OCI-LY7 (cell line): ENCODE data around the gene ATXN1. TPM values are rescaled to one million over a fixed set of nuclear protein-coding genes. Genes with fewer than 3 reads are reported as not detected.

ENCODE experiments used
- BruUV-seq: library from RNA; stranded (reverse); fragments of 400-500 nt; replicated peaks from 2 replicates; lab custom pipeline; 2021; lab: Mats Ljungman, UMichigan
- CTCF ChIA-PET: fragments of 300-600 bp; sonication (Branson Sonifier 250); formaldehyde crosslinking; loops from one replicate; lab custom pipeline; 2022; ENCODE audit warnings: antibody characterized with exemption; ENCODE audit not compliant: unreplicated experiment; lab: Charles Lee
- POLR2A ChIA-PET: fragments of 300-600 bp; sonication (Branson Sonifier 250); formaldehyde crosslinking; loops from one replicate; lab custom pipeline; 2022; ENCODE audit warnings: antibody characterized with exemption; lab: Charles Lee
- DNase-seq: peaks from one replicate; pipeline ENCODE4 v3.0.0-alpha.2; 2015; ENCODE audit warnings: low spot score
- H2AFZ ChIP-seq: fragments of 200-600 bp; sonication (generic), shearing (Covaris generic); 2 replicates; pipeline ENCODE4 v1.6.1; 2014; ENCODE audit warnings: mild to moderate bottlenecking, antibody characterized with exemption, low read length, moderate library complexity
- H3K27ac ChIP-seq: fragments of 200-600 bp; sonication (generic); 2 replicates; pipeline ENCODE4 v1.5.1; 2014; ENCODE audit warnings: mixed run types, low read depth, mild to moderate bottlenecking, moderate library complexity, low read length, inconsistent platforms; ENCODE audit not compliant: poor library complexity, severe bottlenecking
- H3K36me3 ChIP-seq: fragments of 200-600 bp; sonication (generic); 2 replicates; pipeline ENCODE4 v1.6.1; 2014; ENCODE audit warnings: mild to moderate bottlenecking, antibody characterized with exemption, low read length, moderate library complexity, mixed read lengths; ENCODE audit not compliant: insufficient read depth
- H3K4me1 ChIP-seq: fragments of 200-600 bp; sonication (generic); 2 replicates; pipeline ENCODE4 v1.5.1; 2014; ENCODE audit warnings: mild to moderate bottlenecking, low read length; ENCODE audit not compliant: insufficient read depth, poor library complexity, severe bottlenecking
- H3K4me2 ChIP-seq: fragments of 200-600 bp; sonication (generic); 2 replicates; pipeline ENCODE4 v1.6.1; 2014; ENCODE audit warnings: mild to moderate bottlenecking, low read length
- H3K4me3 ChIP-seq: fragments of 200-600 bp; sonication (generic); 2 replicates; pipeline ENCODE4 v1.5.1; 2014; ENCODE audit warnings: mild to moderate bottlenecking, low read depth, low read length; ENCODE audit not compliant: poor library complexity, severe bottlenecking
- H3K79me2 ChIP-seq: fragments of 200-600 bp; sonication (generic); 2 replicates; pipeline ENCODE4 v1.6.1; 2016; ENCODE audit warnings: low read depth, mild to moderate bottlenecking, low read length, moderate library complexity, mixed read lengths; ENCODE audit not compliant: insufficient read depth
- H3K9me2 ChIP-seq: fragments of 200-600 bp; sonication (generic); 2 replicates; pipeline ENCODE4 v1.6.1; 2016; ENCODE audit warnings: mild to moderate bottlenecking, low read length, mixed read lengths; ENCODE audit not compliant: insufficient read depth
- H3K9me3 ChIP-seq: fragments of 200-600 bp; sonication (generic); 2 replicates; pipeline ENCODE4 v1.6.1; 2014; ENCODE audit warnings: mild to moderate bottlenecking, mixed run types, low read length, mixed read lengths
- H4K20me1 ChIP-seq: fragments of 200-600 bp; sonication (generic); 2 replicates; pipeline ENCODE4 v1.6.1; 2014; ENCODE audit warnings: mild to moderate bottlenecking, antibody characterized with exemption, low read length, moderate library complexity, mixed read lengths; ENCODE audit not compliant: insufficient read depth
- EZH2phosphoT487 ChIP-seq: fragments of 200-600 bp; sonication (generic); IDR thresholded peaks from 2 replicates; pipeline ENCODE4 v1.6.1; 2018; ENCODE audit warnings: low read depth, borderline replicate concordance, mild to moderate bottlenecking, mixed run types, antibody characterized with exemption, low read length, moderate library complexity, mixed read lengths
- intact Hi-C: fragments of 100-400 bp; cut with micrococcal nuclease; formaldehyde crosslinking; loops from one replicate; pipeline ENCODE4 v1.10.0; 2022; ENCODE audit not compliant: unreplicated experiment
- total RNA-seq, 2 experiments: library from RNA; depleted of rRNA in 1 of 2; stranded (reverse); fragments of >200 nt in 1 of 2; shearing (Covaris generic) in 1 of 2; gene quantifications; 2 replicates each; pipeline ENCODE4 v1.2.3, GENCODE V29; 2014 to 2022
- TF ChIP-seq, protein P1 (sequence below): fragments of 200-600 bp; sonication (generic); conservative IDR thresholded peaks from 2 replicates; pipeline ENCODE4 v1.5.1; 2014; ENCODE audit warnings: mild to moderate bottlenecking, antibody characterized with exemption, low read length, moderate library complexity, mixed read lengths

The ATXN1 gene
- total RNA-seq, 2 experiments from 2014 or later: not detected

DNA sequence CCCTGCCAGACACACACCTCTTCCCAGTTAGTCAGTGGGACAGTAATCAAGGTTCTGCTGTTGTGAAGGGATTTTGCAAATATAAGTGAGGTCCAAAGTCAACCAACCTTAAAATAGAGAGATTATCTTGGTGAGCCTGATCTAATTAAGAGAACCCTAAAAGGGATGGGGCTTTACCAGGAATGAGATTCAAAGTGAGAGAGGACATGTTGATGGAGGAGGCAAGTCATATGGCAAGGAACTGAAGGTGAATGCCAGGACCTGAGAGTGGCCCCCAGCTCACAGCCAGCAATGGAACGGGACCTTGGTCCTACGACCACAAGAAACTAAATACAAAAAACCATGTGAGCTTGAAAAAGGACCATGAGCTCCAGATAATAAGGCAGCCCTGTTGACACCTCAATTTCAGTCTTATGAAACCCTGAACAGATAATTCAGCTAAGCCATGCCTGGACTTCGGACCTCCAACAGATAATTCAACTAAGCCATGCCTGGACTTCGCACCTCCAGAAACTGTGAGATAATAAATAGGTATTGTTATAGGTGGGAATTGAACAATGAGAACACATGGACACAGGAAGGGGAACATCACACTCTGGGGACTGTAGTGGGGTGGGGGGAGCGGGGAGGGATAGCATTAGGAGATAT is 269.5 kb downstream of the ATXN1 start:
- Histone ChIP-seq H3K79me2 (no peaks in the 10 kb centered on the region), H3K4me2 (no peak overlapping the region), H3K4me3 (no peak overlapping the region), H4K20me1 (no peaks in the 10 kb centered on the region), H3K9me3 (no peaks in the 10 kb centered on the region), H3K27ac (no peak overlapping the region), H3K9me2 (no peaks in the 10 kb centered on the region), H2AFZ (no peak overlapping the region), H3K36me3 (no peaks in the 10 kb centered on the region), H3K4me1 (no peaks in the 10 kb centered on the region)
- POLR2A ChIA-PET: no interaction called here
- no peak for DNase-seq
- no TSS peak for BruUV-seq
- intact Hi-C loops: no loop called here
- no peak for TF ChIP-seq EZH2phosphoT487
- TF ChIP-seq, protein P1, sequence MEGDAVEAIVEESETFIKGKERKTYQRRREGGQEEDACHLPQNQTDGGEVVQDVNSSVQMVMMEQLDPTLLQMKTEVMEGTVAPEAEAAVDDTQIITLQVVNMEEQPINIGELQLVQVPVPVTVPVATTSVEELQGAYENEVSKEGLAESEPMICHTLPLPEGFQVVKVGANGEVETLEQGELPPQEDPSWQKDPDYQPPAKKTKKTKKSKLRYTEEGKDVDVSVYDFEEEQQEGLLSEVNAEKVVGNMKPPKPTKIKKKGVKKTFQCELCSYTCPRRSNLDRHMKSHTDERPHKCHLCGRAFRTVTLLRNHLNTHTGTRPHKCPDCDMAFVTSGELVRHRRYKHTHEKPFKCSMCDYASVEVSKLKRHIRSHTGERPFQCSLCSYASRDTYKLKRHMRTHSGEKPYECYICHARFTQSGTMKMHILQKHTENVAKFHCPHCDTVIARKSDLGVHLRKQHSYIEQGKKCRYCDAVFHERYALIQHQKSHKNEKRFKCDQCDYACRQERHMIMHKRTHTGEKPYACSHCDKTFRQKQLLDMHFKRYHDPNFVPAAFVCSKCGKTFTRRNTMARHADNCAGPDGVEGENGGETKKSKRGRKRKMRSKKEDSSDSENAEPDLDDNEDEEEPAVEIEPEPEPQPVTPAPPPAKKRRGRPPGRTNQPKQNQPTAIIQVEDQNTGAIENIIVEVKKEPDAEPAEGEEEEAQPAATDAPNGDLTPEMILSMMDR: no peak
- CTCF ChIA-PET: no interaction called here

DNA sequence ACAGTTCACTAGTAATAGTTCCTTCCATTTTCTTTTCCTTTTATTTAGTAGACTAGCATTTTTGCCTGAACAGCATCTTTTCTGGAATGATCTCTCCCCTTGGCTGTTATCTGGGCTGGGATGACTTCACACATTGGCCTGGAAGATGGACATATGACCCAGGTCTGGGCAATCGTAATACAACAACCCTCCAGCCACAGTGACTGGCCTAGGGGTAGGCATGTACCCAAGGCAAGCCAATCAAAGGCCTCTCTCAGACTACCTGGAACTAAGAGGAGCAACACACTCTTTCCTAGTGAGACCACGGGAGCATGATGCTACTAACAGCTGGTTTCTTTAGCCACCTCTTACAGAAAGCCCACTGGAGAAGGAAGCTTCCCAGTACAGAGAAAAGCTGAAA is 270.6 kb downstream of the ATXN1 start:
- no peak overlapping the region for H2AFZ ChIP-seq
- intact Hi-C loops: no loop called here
- ChIA-PET POLR2A (interaction anchor here (0.6 to 1.0 kb wide), 3 partner anchors 16 to 563 kb away, joined by 3 to 5 read pairs (median 4); no protein-coding TSS in a partner anchor), CTCF (no interaction called here)
- BruUV-seq: no TSS peak
- no peaks in the 10 kb centered on the region for H3K9me3 ChIP-seq
- no peak overlapping the region for H3K4me3 ChIP-seq
- no peaks in the 10 kb centered on the region for H3K9me2 ChIP-seq
- no peak overlapping the region for H3K4me2 ChIP-seq
- TF ChIP-seq, protein P1: no peak
- no peak for TF ChIP-seq EZH2phosphoT487
- no peaks in the 10 kb centered on the region for H3K36me3 ChIP-seq
- H4K20me1 ChIP-seq: no peaks in the 10 kb centered on the region
- no peak for DNase-seq
- H3K27ac ChIP-seq: no peak overlapping the region
- no peaks in the 10 kb centered on the region for H3K4me1 ChIP-seq
- H3K79me2 ChIP-seq: no peaks in the 10 kb centered on the region

DNA sequence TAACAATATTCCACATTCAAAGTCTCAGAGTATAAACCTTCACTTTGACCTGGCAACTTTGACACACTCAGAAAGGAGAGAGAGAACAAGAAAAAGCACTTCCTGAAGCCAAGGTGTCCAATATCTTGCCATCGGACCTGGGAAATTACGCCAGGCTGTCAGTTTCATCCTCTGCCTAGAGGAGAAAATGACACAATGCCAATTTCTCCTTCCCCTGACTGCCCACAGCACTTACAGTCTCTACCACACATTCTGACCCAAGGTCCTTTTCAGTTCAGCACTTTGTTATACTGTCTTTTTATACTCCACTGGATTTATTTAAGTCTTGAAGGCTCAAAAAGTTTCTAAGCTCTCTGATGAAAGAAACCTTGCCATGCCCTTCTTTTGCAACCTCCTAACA is 272.4 kb downstream of the ATXN1 start:
- no peak for TF ChIP-seq EZH2phosphoT487
- TF ChIP-seq, protein P1: no peak
- Histone ChIP-seq H3K9me3 (no peaks in the 10 kb centered on the region), H3K4me2 (no peak overlapping the region), H3K4me1 (no peaks in the 10 kb centered on the region), H3K4me3 (no peak overlapping the region), H2AFZ (no peak overlapping the region), H3K9me2 (no peaks in the 10 kb centered on the region), H4K20me1 (no peaks in the 10 kb centered on the region), H3K79me2 (no peaks in the 10 kb centered on the region), H3K27ac (no peak overlapping the region), H3K36me3 (no peaks in the 10 kb centered on the region)
- POLR2A ChIA-PET: interaction anchor here (0.9 to 1.5 kb wide), 3 partner anchors 10 to 56 kb away, joined by 3 to 6 read pairs (median 5); no protein-coding TSS in a partner anchor
- no peak for DNase-seq
- CTCF ChIA-PET: no interaction called here
- no TSS peak for BruUV-seq
- intact Hi-C loops: no loop called here
